HepG2 (cell line): ENCODE results near the gene OR52I1. TPM values are rescaled to one million over a fixed set of nuclear protein-coding genes. Genes with fewer than 3 reads are reported as not detected.

ENCODE experiments used
- FLYWCH1 ChIP-seq: sonication (generic); formaldehyde crosslinking; IDR thresholded peaks from 2 replicates; pipeline ENCODE4 v1.8.1; 2023; ENCODE audit warnings: mild to moderate bottlenecking, missing genetic modification reagents
- HNF4G ChIP-seq, 2 experiments: sonication (generic) in 1 of 2; formaldehyde crosslinking in 1 of 2; IDR thresholded peaks; 2 replicates each; pipeline versions ENCODE4 v1.4.0 to v1.6.1; 2011 to 2020; ENCODE audit warnings: borderline replicate concordance in 2 of 2, low read depth in 2 of 2, mild to moderate bottlenecking in 2 of 2, low read length in 1 of 2, missing genetic modification reagents in 1 of 2, moderate library complexity in 1 of 2
- JUN ChIP-seq: sonication (generic); formaldehyde crosslinking; IDR thresholded peaks from 2 replicates; pipeline ENCODE4 v1.4.0; 2020; ENCODE audit warnings: mild to moderate bottlenecking, missing genetic modification reagents
- TCF7 ChIP-seq: sonication (generic); IDR thresholded peaks from 2 replicates; pipeline ENCODE4 v1.6.1; 2016; ENCODE audit warnings: antibody characterized with exemption, low read depth
- ZBTB8A ChIP-seq: sonication (generic); formaldehyde crosslinking; IDR thresholded peaks from 2 replicates; pipeline ENCODE4 v1.4.0; 2020; ENCODE audit warnings: mild to moderate bottlenecking, low read depth, missing genetic modification reagents, borderline replicate concordance
- ZNF446 ChIP-seq: sonication (generic); formaldehyde crosslinking; IDR thresholded peaks from 2 replicates; pipeline ENCODE4 v1.5.0; 2020; ENCODE audit warnings: mild to moderate bottlenecking, missing genetic modification reagents
- ZNF468 ChIP-seq: sonication (generic); formaldehyde crosslinking; IDR thresholded peaks from 2 replicates; pipeline ENCODE4 v1.8.0; 2022; ENCODE audit warnings: mild to moderate bottlenecking, moderate library complexity, missing genetic modification reagents
- ZNF512 ChIP-seq: sonication (generic); formaldehyde crosslinking; IDR thresholded peaks from 2 replicates; pipeline ENCODE4 v1.4.0; 2020; ENCODE audit warnings: mild to moderate bottlenecking, missing genetic modification reagents
- ZNF549 ChIP-seq: sonication (generic); formaldehyde crosslinking; IDR thresholded peaks from 2 replicates; pipeline ENCODE4 v1.5.0; 2020; ENCODE audit warnings: missing genetic modification reagents
- ZNF558 ChIP-seq: sonication (generic); formaldehyde crosslinking; IDR thresholded peaks from 2 replicates; pipeline ENCODE4 v1.9.0; 2022; ENCODE audit warnings: mild to moderate bottlenecking, missing genetic modification reagents, borderline replicate concordance
- ZNF710 ChIP-seq: sonication (generic); formaldehyde crosslinking; IDR thresholded peaks from 2 replicates; pipeline ENCODE4 v1.5.0; 2020; ENCODE audit warnings: mild to moderate bottlenecking, missing genetic modification reagents, borderline replicate concordance
- polyA plus RNA-seq, 8 experiments: library from polyadenylated mRNA; depleted of rRNA in 3 of 8; stranded (reverse) in 7 of 8; unstranded in 1 of 8; fragments of >200 nt; fragmentation: Illumina TruSeq in 4 of 8; extraction: Trizol in 4 of 8; gene quantifications; 2 replicates each; pipeline versions ENCODE4 v1.2.1 to v1.2.3, GENCODE V29; 2011 to 2016; ENCODE audit warnings: low read depth in 4 of 8, missing spikeins in 1 of 8, mixed read lengths in 1 of 8; ENCODE audit not compliant: insufficient read depth in 1 of 8
- total RNA-seq, 5 experiments: library from RNA; depleted of rRNA; stranded (reverse); fragments of >200 nt; fragmentation: Illumina TruSeq; extraction: Trizol; gene quantifications; 2 replicates each; pipeline ENCODE4 v1.2.3, GENCODE V29; 2016; ENCODE audit warnings: low read depth in 1 of 5

The OR52I1 gene
- total and polyA plus RNA-seq, 2 of the 13 experiments (the other 11 are each of a cell fraction or from before 2014, with no cell fraction given): not detected

GRCh38 chr11:4569075-4569474 lies 24.8 kb upstream of the OR52I1 start (continued):
- no peak for TF ChIP-seq ZNF710 (CRISPR knock-in tag)
- TF ChIP-seq ZBTB8A (CRISPR knock-in tag): no peak
- no peak for TF ChIP-seq ZNF468
- TF ChIP-seq JUN: no peak
- no peak for TF ChIP-seq ZNF549 (CRISPR knock-in tag)
- TF ChIP-seq TCF7: no peak
- no peak for TF ChIP-seq FLYWCH1 (CRISPR knock-in tag)
- no peak for TF ChIP-seq HNF4G (IDR thresholded peaks at IDR 0.05; ENCODE audit: borderline replicate concordance, low read depth, low read length)
- no peak for TF ChIP-seq HNF4G (CRISPR knock-in tag; IDR thresholded peaks at IDR 0.05; ENCODE audit: borderline replicate concordance, low read depth)
- TF ChIP-seq ZNF558: no peak
- no peak for TF ChIP-seq ZNF446
- no peak for TF ChIP-seq ZNF512 (CRISPR knock-in tag)
